ENCODE measurements around the gene TNFRSF19. TPM values are rescaled to one million over a fixed set of nuclear protein-coding genes. Genes with fewer than 3 reads are reported as not detected.

TNFRSF19 gene
- total RNA-seq, 1 experiment from 2014 or later = 0.54 TPM

- intact Hi-C loops (cut with micrococcal nuclease; ENCODE audit: unreplicated experiment) (no loop called here), in situ Hi-C loops (cut with HindIII; ENCODE audit: low pct_unique_long_range_greater_than_20kb, low sequenced_read_pairs) (no loop called here)
- ChIA-PET CTCF (no interaction called here), POLR2A (no interaction called here)
- Histone ChIP-seq H3K4me1 (ENCODE audit: control insufficient read depth, insufficient read depth, low read length) (no peaks in the 10 kb centered on the region), H3K4me3 (ENCODE audit: low read depth in 2 of 2, low read length in 2 of 2) (no peak overlapping the region), H3K9me3 (ENCODE audit: control insufficient read depth, insufficient read depth, low read depth, low read length) (no peaks in the 10 kb centered on the region), H3K36me3 (ENCODE audit: control insufficient read depth, insufficient read depth, low read length) (no peaks in the 10 kb centered on the region), H3K27me3 (ENCODE audit: control insufficient read depth, insufficient read depth, low read length) (peaks cover 18% of the 10 kb centered on the region), H3K27ac (ENCODE audit: low read length) (no peak overlapping the region)
- no TSS peak for BruUV-seq (replicated peaks)
- no peak for DNase-seq (ENCODE audit: low read depth, low spot score)
- ATAC-seq = no peak
- no peak for TF ChIP-seq CTCF (IDR thresholded peaks at IDR 0.05)
- no peak for TF ChIP-seq REST (IDR thresholded peaks at IDR 0.05; ENCODE audit: insufficient read depth in 1 of 2, low read depth in 2 of 2, low read length in 1 of 2)
- TF ChIP-seq SIN3A (IDR thresholded peaks at IDR 0.05; ENCODE audit: borderline replicate concordance, insufficient read depth, low read depth, low read length) = no peak
- TF ChIP-seq TCF7L2 (IDR thresholded peaks at IDR 0.05; ENCODE audit: low read depth, low read length) = no peak
- TF ChIP-seq POLR2AphosphoS5 (IDR thresholded peaks at IDR 0.05; ENCODE audit: low read depth, low read length) = no peak
Measured at GRCh38 chr13:23572836-23573235, 2.6 kb downstream of the TNFRSF19 start.

GRCh38 chr13:23574421-23575145 is 4.4 kb downstream of the TNFRSF19 start:
- peaks cover 17% of the 10 kb centered on the region for H3K27me3 ChIP-seq (ENCODE audit: control insufficient read depth, insufficient read depth, low read length)
- no peaks in the 10 kb centered on the region for H3K4me1 ChIP-seq (ENCODE audit: control insufficient read depth, insufficient read depth, low read length)
- in situ Hi-C loops (cut with HindIII; ENCODE audit: low pct_unique_long_range_greater_than_20kb, low sequenced_read_pairs) = no loop called here
- H3K4me3 ChIP-seq (ENCODE audit: low read depth in 2 of 2, low read length in 2 of 2) = no peak overlapping the region
- intact Hi-C loops (cut with micrococcal nuclease; ENCODE audit: unreplicated experiment) = no loop called here
- POLR2A ChIA-PET = no interaction called here
- ATAC-seq = no peak
- no peaks in the 10 kb centered on the region for H3K9me3 ChIP-seq (ENCODE audit: control insufficient read depth, insufficient read depth, low read depth, low read length)
- no peak for DNase-seq (ENCODE audit: low read depth, low spot score)
- H3K27ac ChIP-seq (ENCODE audit: low read length) = no peak overlapping the region
- H3K36me3 ChIP-seq (ENCODE audit: control insufficient read depth, insufficient read depth, low read length) = no peaks in the 10 kb centered on the region
- BruUV-seq (replicated peaks) = no TSS peak
- CTCF ChIA-PET = no interaction called here
- no peak for TF ChIP-seq SIN3A (IDR thresholded peaks at IDR 0.05; ENCODE audit: borderline replicate concordance, insufficient read depth, low read depth, low read length)
- no peak for TF ChIP-seq POLR2AphosphoS5 (IDR thresholded peaks at IDR 0.05; ENCODE audit: low read depth, low read length)
- no peak for TF ChIP-seq REST (IDR thresholded peaks at IDR 0.05; ENCODE audit: insufficient read depth in 1 of 2, low read depth in 2 of 2, low read length in 1 of 2)
- TF ChIP-seq CTCF (IDR thresholded peaks at IDR 0.05) = no peak

Measured in Panc1 (cell line).